ENCODE results near the gene PRKN.

PRKN gene

GRCh38 chr6:161956082-161956481 is 771.5 kb downstream of the PRKN start:
- no peak for DNase-seq (ENCODE audit: low read depth)

GRCh38 chr6:161954699-161955276 is 772.8 kb downstream of the PRKN start:
- DNase-seq (ENCODE audit: low read depth), result no peak

GRCh38 chr6:161954077-161954476 is 773.5 kb downstream of the PRKN start:
- DNase-seq (ENCODE audit: low read depth), result no peak

GRCh38 chr6:161951126-161951525 is 776.4 kb downstream of the PRKN start:
- no peak for DNase-seq (ENCODE audit: low read depth)

GRCh38 chr6:161949531-161949930 is 778.0 kb downstream of the PRKN start:
- DNase-seq (ENCODE audit: low read depth), result no peak

GRCh38 chr6:161948462-161948861 is 779.1 kb downstream of the PRKN start:
- no peak for DNase-seq (ENCODE audit: low read depth)

- no peak for DNase-seq (ENCODE audit: low read depth)
Observed at GRCh38 chr6:161947371-161947770, 780.2 kb downstream of the PRKN start.

- DNase-seq (ENCODE audit: low read depth), result no peak
Observed at GRCh38 chr6:161946461-161946860, 781.1 kb downstream of the PRKN start.

- peak; percentile 8 for DNase-seq (ENCODE audit: low read depth)
Observed at GRCh38 chr6:161943561-161943960, 784.0 kb downstream of the PRKN start.

- DNase-seq (ENCODE audit: low read depth), result no peak
Observed at GRCh38 chr6:161941565-161941964, 786.0 kb downstream of the PRKN start.

GRCh38 chr6:161940519-161940918 is 787.0 kb downstream of the PRKN start:
- no peak for DNase-seq (ENCODE audit: low read depth)

GRCh38 chr6:161926324-161926723 is 801.2 kb downstream of the PRKN start:
- no peak for DNase-seq (ENCODE audit: low read depth)

- DNase-seq (ENCODE audit: low read depth), result no peak
Observed at GRCh38 chr6:161924516-161925116, 803.0 kb downstream of the PRKN start.

GRCh38 chr6:161922631-161923119 is 804.9 kb downstream of the PRKN start:
- DNase-seq (ENCODE audit: low read depth), result peak; percentile 35

- no peak for DNase-seq (ENCODE audit: low read depth)
Observed at GRCh38 chr6:161921602-161922395, 805.8 kb downstream of the PRKN start.

- DNase-seq (ENCODE audit: low read depth), result no peak
Observed at GRCh38 chr6:161919691-161920090, 807.9 kb downstream of the PRKN start.

- no peak for DNase-seq (ENCODE audit: low read depth)
Observed at GRCh38 chr6:161918628-161919205, 808.8 kb downstream of the PRKN start.

GRCh38 chr6:161918109-161918531 is 809.4 kb downstream of the PRKN start:
- no peak for DNase-seq (ENCODE audit: low read depth)

GRCh38 chr6:161917645-161918044 is 809.9 kb downstream of the PRKN start:
- DNase-seq (ENCODE audit: low read depth), result no peak

GRCh38 chr6:161915456-161915964 is 812.1 kb downstream of the PRKN start:
- DNase-seq (ENCODE audit: low read depth), result no peak

- DNase-seq (ENCODE audit: low read depth), result no peak
Observed at GRCh38 chr6:161908872-161909271, 818.7 kb downstream of the PRKN start.

GRCh38 chr6:161906571-161906970 is 821.0 kb downstream of the PRKN start:
- no peak for DNase-seq (ENCODE audit: low read depth)

All from CMK (cell line).